ENCODE data around the gene PARD3. TPM values are rescaled to one million over a fixed set of nuclear protein-coding genes. Genes with fewer than 3 reads are reported as not detected.
"Not testable (repeated sequence)": the region's sequence is repeated elsewhere in the genome, so short reads cannot be mapped to it uniquely, and the experiment has no call there.

The PARD3 gene
- total RNA-seq, 1 donor from 2014 or later = 0.11 TPM

DNA sequence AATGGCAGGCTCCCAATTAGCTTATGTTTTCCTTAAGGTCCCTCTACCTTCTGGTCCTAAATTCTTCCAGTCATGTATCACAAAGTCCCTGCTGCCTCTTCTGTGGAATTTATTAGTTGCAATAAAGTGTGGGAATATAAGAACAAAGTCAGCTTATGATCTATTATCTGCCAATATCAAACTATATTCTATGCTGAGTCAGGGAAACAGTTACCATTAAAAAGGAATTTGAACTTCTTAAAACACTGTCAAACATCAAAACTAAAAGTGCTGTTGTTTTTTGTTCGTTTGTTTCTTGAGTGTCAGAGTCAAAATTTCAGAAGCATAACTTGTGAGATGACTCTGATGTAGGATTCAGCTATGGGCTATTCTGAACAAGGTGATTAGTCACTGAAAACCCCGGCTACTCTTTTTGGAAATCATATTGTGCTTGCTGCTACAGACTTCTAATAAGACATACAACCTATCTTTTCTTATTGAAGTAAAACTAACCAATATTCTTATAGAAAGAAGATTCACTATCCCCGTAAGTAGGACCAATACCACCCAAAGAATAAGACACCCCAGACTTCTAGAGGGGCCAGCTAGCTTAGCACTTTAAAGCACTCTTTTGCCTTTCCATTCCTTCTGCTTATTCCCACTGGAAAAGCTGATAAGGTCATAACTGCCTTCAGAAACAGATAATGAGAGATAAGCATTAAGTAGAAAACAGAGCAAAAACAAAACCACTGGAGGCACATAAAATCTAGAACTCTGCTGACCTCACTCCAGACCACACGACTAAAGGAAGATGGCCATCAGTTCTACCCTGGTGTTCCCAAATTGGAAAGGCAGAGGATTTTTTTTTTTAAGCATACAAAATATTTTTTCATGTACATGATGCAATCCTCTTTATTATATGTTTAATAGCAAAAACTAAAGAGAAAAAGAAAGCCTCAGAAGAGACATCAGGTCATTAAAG, 370.6 kb downstream of the PARD3 start:
- Mint-ChIP-seq H3K9me3 (no peaks in the 10 kb centered on the region), H3K27ac (no peak overlapping the region), H3K36me3 (ENCODE audit: low read depth) (no peaks in the 10 kb centered on the region), H3K4me3 (no peak overlapping the region), H3K4me1 (no peaks in the 10 kb centered on the region), H3K27me3 (no peaks in the 10 kb centered on the region)
- TF ChIP-seq CTCF (IDR thresholded peaks at IDR 0.05) = no peak
- CTCF ChIA-PET = no interaction called here
- POLR2A ChIA-PET = no interaction called here
- no peak for ATAC-seq (ENCODE audit: low read depth)
- intact Hi-C loops (cut with micrococcal nuclease) = no loop called here
- DNase-seq = no peak

DNA sequence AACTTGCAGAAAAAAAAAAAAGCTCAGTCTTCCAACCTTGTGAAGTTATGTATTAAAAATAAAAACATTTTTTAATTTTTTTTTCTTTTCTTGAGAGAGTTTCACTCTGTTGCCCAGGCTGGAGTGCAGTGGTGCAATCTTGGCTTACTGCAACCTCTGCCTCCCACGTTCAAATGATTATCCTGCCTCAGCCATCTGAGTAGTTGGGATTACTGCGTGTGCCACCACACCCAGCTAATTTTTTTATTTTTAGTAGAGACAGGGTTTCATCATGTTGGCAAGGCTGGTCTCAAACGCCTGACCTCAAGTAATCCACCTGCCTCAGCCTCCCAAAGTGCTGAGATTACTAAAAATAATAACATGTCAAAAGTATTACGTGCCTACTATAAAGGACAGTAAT, 375.7 kb downstream of the PARD3 start:
- H3K9me3 Mint-ChIP-seq; H3K4me3 Mint-ChIP-seq; CTCF ChIA-PET; ATAC-seq (ENCODE audit: low read depth); DNase-seq; H3K27me3 Mint-ChIP-seq; H3K4me1 Mint-ChIP-seq; H3K27ac Mint-ChIP-seq; POLR2A ChIA-PET; intact Hi-C loops (cut with micrococcal nuclease); H3K36me3 Mint-ChIP-seq (ENCODE audit: low read depth): not testable (repeated sequence)

DNA sequence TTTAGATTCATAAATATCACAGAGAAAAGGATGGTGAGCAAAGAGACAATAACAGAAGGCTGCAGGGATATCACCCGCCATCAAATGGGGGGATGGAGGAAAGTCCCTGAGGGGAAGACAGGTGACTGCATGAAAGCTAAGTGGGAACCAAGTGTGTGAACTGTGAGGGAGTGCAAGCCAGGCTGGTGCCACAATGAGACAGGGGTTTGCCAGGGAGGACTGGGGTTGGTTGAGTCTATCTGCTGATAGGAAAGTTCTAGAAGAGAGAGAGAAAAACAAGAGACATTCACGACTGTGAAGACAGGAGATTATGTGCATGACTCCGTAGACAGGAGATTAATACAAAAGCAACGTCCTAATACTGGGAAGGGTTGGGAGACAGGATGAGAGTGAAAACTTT, 376.4 kb downstream of the PARD3 start:
- Mint-ChIP-seq H3K9me3 (no peaks in the 10 kb centered on the region), H3K4me1 (no peaks in the 10 kb centered on the region), H3K27ac (no peak overlapping the region), H3K4me3 (no peak overlapping the region), H3K36me3 (ENCODE audit: low read depth) (no peaks in the 10 kb centered on the region), H3K27me3 (no peaks in the 10 kb centered on the region)
- intact Hi-C loops (cut with micrococcal nuclease) = no loop called here
- ATAC-seq (ENCODE audit: low read depth) (no peak), DNase-seq (no peak)
- POLR2A ChIA-PET = no interaction called here
- CTCF ChIA-PET = no interaction called here
- TF ChIP-seq CTCF (IDR thresholded peaks at IDR 0.05) = no peak

DNA sequence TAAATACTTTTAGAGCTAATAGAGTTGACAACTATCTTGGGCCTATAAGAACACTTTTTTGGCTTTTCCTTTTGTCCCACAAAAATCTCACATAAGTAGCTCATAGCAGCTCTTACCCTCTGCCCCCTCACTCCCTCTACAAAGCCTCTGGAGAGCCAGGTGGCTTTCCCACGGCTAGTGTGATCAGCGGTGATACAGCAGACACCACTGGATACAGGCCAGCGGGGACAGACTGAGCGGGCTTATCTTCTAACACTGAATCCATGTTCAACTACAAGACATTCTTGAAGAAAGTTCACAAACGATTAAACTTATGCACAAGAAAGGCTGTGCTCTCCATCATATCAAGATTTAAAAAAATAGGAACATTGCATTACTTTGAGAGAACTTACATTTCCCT, 377.2 kb downstream of the PARD3 start:
- H3K27me3 Mint-ChIP-seq = no peaks in the 10 kb centered on the region
- no peaks in the 10 kb centered on the region for H3K9me3 Mint-ChIP-seq
- ChIA-PET POLR2A (no interaction called here), CTCF (no interaction called here)
- no peaks in the 10 kb centered on the region for H3K4me1 Mint-ChIP-seq
- no peak for DNase-seq
- H3K36me3 Mint-ChIP-seq (ENCODE audit: low read depth) = no peaks in the 10 kb centered on the region
- no peak for ATAC-seq (ENCODE audit: low read depth)
- TF ChIP-seq CTCF (IDR thresholded peaks at IDR 0.05) = no peak
- no peak overlapping the region for H3K27ac Mint-ChIP-seq
- intact Hi-C loops (cut with micrococcal nuclease) = no loop called here
- no peak overlapping the region for H3K4me3 Mint-ChIP-seq

GRCh38 chr10:34434119-34434594, 380.9 kb downstream of the PARD3 start:
- no peaks in the 10 kb centered on the region for H3K27me3 Mint-ChIP-seq
- H3K36me3 Mint-ChIP-seq (ENCODE audit: low read depth) = no peaks in the 10 kb centered on the region
- no peak overlapping the region for H3K4me3 Mint-ChIP-seq
- H3K27ac Mint-ChIP-seq = no peak overlapping the region
- no peak for TF ChIP-seq CTCF (IDR thresholded peaks at IDR 0.05)
- DNase-seq (no peak), ATAC-seq (ENCODE audit: low read depth) (no peak)
- H3K9me3 Mint-ChIP-seq = no peaks in the 10 kb centered on the region
- intact Hi-C loops (cut with micrococcal nuclease) = no loop called here
- CTCF ChIA-PET = no interaction called here
- POLR2A ChIA-PET = no interaction called here
- no peaks in the 10 kb centered on the region for H3K4me1 Mint-ChIP-seq

Data from activated B cell treated with CpG ODN at 0.5 μM for 24 hours (primary cell).